ENCODE measurements around the gene DUOXA1. TPM values are rescaled to one million over a fixed set of nuclear protein-coding genes. Genes with fewer than 3 reads are reported as not detected.

The DUOXA1 gene
- total and polyA plus RNA-seq, 7 donors = 0.04 to 0.56 (median 0.25) TPM; not detected in 3

DNA sequence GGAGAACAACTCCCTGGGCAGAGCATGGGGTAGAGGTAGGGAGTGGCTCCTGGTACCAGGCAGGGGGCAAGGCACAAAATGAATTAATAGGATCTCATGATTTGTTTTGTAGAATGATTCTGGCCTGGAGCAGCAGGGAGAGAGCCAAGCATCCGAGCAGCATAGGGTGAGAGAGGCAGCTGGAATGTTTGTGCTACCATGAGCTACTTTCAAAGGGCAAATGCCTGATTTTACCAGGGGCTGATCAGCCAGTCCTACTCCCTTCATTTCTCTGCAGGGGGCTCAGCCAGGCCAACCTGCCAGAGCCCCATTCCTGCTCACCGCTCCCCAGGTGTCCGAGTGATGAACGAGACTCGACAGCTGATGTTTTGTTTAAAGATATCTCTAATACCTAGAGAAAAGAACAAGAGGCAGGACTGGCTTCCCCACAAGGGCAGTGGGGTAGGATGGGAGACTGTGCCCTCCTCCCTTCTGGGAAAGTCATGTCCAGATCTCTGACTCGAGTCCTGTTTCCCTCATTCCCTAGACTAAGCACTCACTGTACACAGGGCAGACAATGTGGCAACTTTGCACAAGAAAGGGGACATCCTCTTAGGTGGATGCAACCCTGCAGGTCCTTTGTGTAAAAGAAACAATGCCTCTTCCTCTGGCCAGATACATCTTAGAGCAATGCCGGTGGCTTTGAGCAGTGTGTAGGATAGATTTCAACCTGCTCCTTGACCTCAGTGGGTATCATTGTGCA is 28.6 kb downstream of the DUOXA1 start:
- ATAC-seq (no peak), DNase-seq (no peak)
- Histone ChIP-seq H3K27ac (no peak overlapping the region), H3K36me3 (ENCODE audit: insufficient read depth in 1 of 2, low read depth in 1 of 2) (no peaks in the 10 kb centered on the region), H3K4me1 (no peaks in the 10 kb centered on the region), H3K9me3 (no peaks in the 10 kb centered on the region), H3K27me3 (ENCODE audit: insufficient read depth in 3 of 3, low read length in 2 of 3) (peaks cover 0 to 1% (median 0%) of the 10 kb centered on the region in 3 donors), H3K4me3 (no peak overlapping the region)
- intact Hi-C loops (cut with DNase I) = no loop called here
- TF ChIP-seq, protein P1, sequence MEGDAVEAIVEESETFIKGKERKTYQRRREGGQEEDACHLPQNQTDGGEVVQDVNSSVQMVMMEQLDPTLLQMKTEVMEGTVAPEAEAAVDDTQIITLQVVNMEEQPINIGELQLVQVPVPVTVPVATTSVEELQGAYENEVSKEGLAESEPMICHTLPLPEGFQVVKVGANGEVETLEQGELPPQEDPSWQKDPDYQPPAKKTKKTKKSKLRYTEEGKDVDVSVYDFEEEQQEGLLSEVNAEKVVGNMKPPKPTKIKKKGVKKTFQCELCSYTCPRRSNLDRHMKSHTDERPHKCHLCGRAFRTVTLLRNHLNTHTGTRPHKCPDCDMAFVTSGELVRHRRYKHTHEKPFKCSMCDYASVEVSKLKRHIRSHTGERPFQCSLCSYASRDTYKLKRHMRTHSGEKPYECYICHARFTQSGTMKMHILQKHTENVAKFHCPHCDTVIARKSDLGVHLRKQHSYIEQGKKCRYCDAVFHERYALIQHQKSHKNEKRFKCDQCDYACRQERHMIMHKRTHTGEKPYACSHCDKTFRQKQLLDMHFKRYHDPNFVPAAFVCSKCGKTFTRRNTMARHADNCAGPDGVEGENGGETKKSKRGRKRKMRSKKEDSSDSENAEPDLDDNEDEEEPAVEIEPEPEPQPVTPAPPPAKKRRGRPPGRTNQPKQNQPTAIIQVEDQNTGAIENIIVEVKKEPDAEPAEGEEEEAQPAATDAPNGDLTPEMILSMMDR (IDR thresholded peaks at IDR 0.05) = no peak
- 51 to 57% (median 52%) methylated on average over 7 of the region's 7 CpGs for WGBS, 3 donors

DNA sequence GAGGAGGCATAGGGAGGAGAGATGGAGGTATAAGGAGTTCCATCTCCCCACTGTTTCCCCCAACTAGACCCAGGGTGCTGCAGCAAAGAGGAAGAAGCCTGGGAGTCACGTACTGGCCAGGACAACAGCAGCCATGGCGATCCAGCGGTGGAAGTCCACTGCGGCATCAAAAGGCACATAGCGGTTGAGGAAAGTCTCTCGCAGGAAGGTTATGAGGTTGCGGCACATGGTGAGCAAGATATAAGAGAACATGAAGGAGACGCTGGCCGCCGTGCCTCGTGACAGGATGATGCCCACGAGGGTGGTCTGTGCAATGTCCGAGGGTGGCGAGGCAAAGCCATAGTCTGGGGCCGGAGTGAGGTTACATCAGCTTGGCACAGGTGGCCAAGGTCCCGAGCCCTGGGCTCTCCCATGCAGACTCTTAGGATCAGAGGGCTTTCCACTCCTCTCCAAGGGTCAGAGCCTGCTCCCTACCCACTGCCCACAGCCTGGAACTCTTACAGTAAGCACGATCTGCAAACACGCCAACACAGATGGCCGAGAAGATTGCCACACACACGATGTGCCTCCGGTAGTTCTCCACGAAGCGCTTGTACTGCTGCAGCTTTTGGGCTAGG is 30.0 kb downstream of the DUOXA1 start:
- Histone ChIP-seq H3K36me3 (ENCODE audit: insufficient read depth in 1 of 2, low read depth in 1 of 2) (no peaks in the 10 kb centered on the region), H3K4me3 (no peak overlapping the region), H3K4me1 (no peaks in the 10 kb centered on the region), H3K27me3 (ENCODE audit: insufficient read depth in 3 of 3, low read length in 2 of 3) (peaks cover 0 to 1% (median 0%) of the 10 kb centered on the region in 3 donors), H3K9me3 (no peaks in the 10 kb centered on the region), H3K27ac (no peak overlapping the region)
- DNase-seq = no peak
- WGBS, 3 donors = 83 to 88% (median 84%) methylated on average over 23 of the region's 23 CpGs
- TF ChIP-seq, protein P1 (IDR thresholded peaks at IDR 0.05) = no peak
- intact Hi-C loops (cut with DNase I) = no loop called here
- no peak for ATAC-seq

DNA sequence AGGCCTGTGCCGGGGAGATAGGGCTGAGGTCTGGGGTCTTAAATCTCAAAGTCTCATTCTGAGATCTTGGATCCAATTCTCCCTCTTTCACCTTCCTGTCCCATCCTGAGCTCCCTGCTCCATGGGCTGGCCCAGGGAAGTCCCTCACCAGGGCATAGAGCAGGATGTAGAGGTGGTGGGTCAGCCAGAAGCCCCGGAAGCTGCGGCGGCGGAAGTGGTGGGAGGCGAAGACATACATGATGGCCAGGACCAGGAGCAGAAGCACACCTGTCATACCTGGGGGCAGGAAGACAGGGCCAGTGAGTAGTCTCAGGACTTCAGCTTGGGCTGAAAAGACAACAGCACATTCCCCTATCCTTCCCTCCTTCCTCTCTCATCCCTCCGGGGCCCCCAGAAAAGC is 32.2 kb downstream of the DUOXA1 start:
- TF ChIP-seq, protein P1 (IDR thresholded peaks at IDR 0.05) = no peak
- H3K4me3 ChIP-seq = no peak overlapping the region
- no peaks in the 10 kb centered on the region for H3K36me3 ChIP-seq (ENCODE audit: insufficient read depth in 1 of 2, low read depth in 1 of 2)
- intact Hi-C loops (cut with DNase I) = no loop called here
- peaks cover 0 to 1% (median 0%) of the 10 kb centered on the region in 3 donors for H3K27me3 ChIP-seq (ENCODE audit: insufficient read depth in 3 of 3, low read length in 2 of 3)
- H3K4me1 ChIP-seq = no peaks in the 10 kb centered on the region
- H3K27ac ChIP-seq = no peak overlapping the region
- WGBS, 3 donors = 87 to 92% (median 89%) methylated on average over 7 of the region's 7 CpGs
- H3K9me3 ChIP-seq = no peaks in the 10 kb centered on the region
- no peak for ATAC-seq
- DNase-seq = no peak

DNA sequence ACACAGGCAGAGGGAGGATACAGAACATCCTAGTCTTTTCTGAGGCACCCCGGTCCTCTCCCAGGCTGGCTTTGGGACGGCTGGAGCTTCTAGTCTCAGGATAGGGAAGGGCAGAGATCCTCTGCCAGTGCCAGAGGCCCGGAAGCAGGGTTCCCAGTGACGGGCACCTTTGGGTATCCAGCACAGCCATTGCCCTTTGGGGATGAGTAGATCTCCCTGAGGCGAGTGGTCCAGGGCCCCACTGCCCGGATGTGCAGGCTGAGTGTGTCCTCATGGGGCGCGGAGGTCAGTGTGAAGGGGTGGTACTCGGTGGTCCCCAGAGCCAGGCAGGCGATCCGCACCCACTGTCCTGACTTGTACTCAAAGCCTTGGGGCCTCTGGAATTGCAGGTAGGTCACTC is 34.0 kb downstream of the DUOXA1 start:
- 84 to 89% (median 88%) methylated on average over 11 of the region's 11 CpGs for WGBS, 3 donors
- Histone ChIP-seq H3K27ac (no peak overlapping the region), H3K9me3 (no peaks in the 10 kb centered on the region), H3K36me3 (ENCODE audit: insufficient read depth in 1 of 2, low read depth in 1 of 2) (no peaks in the 10 kb centered on the region), H3K4me3 (no peak overlapping the region), H3K27me3 (ENCODE audit: insufficient read depth in 3 of 3, low read length in 2 of 3) (peaks cover 0 to 4% (median 0%) of the 10 kb centered on the region in 3 donors), H3K4me1 (no peaks in the 10 kb centered on the region)
- intact Hi-C loops (cut with DNase I) = no loop called here
- ATAC-seq = no peak
- TF ChIP-seq, protein P1 (IDR thresholded peaks at IDR 0.05) = no peak
- no peak for DNase-seq

Measured in psoas muscle (tissue), 8 donors.